GM21619 (cell line): ENCODE measurements around the gene PRICKLE3.
"Not testable (repeated sequence)": the region's sequence is repeated elsewhere in the genome, so short reads cannot be mapped to it uniquely, and the experiment has no call there.

Experiments used
- ATAC-seq: cut with Tn5 transposase; IDR thresholded peaks from one replicate; pipeline ENCODE4 v1.9.1; 2021; ENCODE audit not compliant: unreplicated experiment

Gene PRICKLE3

GRCh38 chrX:49184294-49185281 is 1.6 kb downstream of the PRICKLE3 start:
- ATAC-seq: peak; percentile 52

- ATAC-seq: no peak
Observed at GRCh38 chrX:49183701-49184281, 2.4 kb downstream of the PRICKLE3 start.

GRCh38 chrX:49179358-49179757 is 6.8 kb downstream of the PRICKLE3 start:
- ATAC-seq: no peak

DNA sequence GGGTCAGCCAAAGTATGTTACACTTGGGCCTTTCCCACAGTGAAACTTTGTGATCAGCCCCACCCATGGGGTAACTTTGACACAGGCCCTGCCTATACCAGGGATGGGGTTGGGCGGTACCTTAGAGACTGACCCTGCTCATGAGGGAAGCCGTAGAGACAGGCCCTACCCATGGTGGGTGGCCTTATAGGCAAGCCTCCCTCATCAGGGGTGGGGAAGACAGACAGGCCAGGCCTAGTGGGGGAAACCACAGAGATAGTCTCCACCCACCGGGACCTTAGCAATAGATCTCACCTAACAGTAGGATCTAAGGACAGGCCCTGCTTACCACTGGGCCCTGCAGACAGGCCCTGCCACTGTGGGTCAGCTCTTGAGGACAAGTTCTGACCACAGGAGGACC is 7.6 kb downstream of the PRICKLE3 start:
- ATAC-seq: no peak

DNA sequence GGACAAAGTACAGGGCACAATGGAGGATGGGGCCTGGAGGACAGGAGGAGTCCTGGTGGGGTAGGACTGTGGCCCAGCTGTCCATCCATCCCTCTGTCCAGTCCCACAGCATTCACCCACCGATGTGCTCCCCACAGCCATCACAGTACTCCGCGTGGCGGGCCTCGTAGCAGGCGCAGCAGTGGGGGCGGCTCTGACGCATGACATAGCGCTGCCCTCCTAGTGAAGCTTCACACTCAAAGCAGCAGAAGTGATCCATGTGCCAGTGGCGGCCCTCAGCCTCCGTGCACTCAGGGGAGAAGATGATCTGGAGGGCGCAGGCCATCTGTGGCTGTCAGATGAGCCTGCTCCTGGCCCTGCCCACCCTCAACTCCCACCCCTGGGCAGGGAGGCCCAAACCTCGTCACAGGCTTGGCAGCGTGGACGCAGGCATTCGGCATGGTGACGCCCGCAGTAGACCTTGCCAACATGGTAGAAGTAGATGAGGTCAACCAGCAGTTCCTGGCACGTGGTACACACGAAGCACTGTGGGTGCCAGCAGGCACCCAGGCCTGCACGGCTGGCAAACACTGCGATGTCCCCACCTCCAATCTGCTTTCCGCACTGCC is 8.2 kb downstream of the PRICKLE3 start:
- ATAC-seq: no peak

DNA sequence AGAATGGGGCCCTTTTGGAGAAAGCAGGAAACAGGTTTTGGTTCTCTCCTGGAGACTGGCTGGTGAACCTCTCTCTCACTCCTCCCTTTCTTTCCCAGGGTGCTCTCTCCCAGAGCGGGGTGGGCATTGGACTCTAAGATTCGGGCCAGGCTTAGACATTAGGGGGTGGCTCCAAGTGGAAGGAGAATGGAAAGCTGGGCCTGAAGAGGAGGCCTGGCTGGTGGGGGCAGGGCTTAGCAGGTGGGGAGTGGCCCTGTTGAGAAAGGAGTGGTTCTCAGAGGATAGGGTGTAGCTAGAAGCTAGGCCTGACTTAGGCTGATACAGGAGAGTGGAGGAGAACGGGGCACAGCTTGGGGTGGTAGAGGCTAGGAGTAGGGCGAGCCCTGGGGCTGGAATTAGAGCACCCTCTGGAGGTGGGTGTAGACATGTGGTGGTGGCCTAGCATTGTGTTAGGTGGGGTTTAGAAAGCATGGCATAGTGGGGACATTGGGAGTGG is 8.8 kb downstream of the PRICKLE3 start:
- no peak for ATAC-seq

GRCh38 chrX:49176421-49177326 is 9.5 kb downstream of the PRICKLE3 start:
- no peak for ATAC-seq

DNA sequence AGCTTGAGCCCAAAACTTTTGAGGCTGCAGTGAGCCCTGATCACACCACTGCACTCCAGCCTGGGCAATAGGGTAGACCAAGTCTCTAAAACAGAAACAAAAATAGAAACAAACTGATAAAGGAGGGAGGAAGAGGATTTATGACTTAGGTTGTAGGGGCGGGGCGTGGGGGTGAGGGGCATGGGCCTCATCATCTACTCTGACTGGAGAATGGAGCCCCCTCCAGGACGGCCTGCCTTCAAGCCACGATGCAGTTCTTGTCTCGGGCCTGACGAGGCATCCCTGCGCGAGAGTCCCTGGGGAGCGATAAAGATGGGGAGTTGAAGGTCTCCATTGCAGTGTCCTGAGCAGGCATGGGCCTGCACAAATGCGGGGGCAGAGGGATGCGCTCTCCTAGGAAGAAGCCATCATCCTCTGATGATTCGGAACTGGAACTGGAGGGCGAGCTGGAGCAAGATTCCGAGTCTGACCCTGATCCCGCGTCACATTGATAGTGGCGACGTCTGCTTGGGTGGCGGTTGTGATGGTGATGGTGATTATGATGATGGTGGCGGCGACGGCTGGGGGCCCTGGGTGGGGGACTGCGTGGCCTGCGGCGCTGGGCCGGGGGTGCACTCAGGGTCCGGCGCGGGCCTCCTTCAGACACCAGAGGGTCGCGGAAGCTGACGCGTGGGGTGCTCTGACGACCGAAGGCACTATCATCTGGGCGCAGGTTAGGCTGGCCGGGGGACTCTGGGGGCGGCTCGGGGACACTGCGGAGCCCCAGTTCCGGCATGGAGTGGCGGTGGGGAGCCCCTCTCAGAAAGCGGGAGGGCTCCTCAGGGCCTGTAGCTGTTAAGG is 10.5 kb downstream of the PRICKLE3 start:
- ATAC-seq: no peak

- ATAC-seq: no peak
Observed at GRCh38 chrX:49174723-49175122, 11.4 kb downstream of the PRICKLE3 start.

GRCh38 chrX:49173544-49173943 is 12.6 kb downstream of the PRICKLE3 start:
- not testable (repeated sequence) for ATAC-seq

- ATAC-seq: peak; percentile 68
Observed at GRCh38 chrX:49172280-49172780, 13.8 kb downstream of the PRICKLE3 start.

- peak; percentile 31 for ATAC-seq
Observed at GRCh38 chrX:49171752-49172279, 14.4 kb downstream of the PRICKLE3 start, which contains the start of gene PLP2. Gene PLP2 (plus strand): TSS chrX:49171898. CDS start chrX:49172001, 103 bp downstream.

- no peak for ATAC-seq
Observed at GRCh38 chrX:49167740-49168108, 18.4 kb downstream of the PRICKLE3 start.

- ATAC-seq: peak; percentile 13
Observed at GRCh38 chrX:49166914-49167739, 19.0 kb downstream of the PRICKLE3 start.

DNA sequence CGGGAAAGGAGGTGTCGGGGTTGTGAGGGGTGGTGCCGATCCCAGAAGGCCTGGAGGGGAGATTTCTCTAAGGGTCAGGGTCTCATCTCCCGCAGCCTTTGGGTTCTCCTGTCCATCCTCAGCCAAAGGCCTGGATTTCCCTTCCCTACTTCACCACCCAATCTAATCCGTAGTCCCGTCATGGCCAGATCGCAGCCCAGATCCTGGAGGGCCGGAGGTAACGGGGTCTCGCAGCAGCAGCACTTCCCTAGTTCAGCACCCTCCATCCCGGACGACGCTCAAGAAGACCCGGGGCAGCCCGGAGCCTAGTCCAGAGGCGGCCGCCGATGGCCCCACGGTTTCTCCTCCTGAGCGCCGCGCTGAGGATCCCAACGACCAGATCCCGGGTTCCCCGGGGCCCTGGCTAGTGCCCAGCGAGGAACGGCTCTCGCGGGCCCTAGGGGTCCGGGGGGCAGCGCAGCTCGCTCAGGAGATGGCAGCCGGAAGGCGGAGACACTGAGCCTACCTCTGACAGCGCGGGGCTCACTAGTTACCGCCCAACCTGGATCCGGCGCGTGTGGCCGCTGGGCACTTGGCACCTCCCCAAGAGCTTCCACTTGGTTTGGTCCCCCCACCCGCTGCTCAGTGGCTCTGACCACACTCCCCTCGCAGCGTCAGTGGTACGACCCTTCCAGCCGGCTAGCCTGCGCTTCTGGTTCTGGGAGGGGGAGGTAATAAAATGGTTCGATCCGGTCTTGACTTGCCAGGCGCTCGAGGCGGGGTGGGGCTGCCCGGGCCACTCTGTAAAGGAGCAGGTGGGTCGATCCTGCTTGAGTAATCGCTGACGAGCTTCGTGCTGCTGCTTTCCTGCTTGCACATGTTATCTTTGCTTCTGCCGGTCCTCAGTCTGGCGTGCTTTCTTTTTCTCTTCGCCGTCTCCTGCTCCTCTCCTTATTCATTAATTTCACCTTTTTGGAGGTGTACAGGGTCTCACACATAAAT is 20.0 kb downstream of the PRICKLE3 start:
- peak; percentile 40 for ATAC-seq

DNA sequence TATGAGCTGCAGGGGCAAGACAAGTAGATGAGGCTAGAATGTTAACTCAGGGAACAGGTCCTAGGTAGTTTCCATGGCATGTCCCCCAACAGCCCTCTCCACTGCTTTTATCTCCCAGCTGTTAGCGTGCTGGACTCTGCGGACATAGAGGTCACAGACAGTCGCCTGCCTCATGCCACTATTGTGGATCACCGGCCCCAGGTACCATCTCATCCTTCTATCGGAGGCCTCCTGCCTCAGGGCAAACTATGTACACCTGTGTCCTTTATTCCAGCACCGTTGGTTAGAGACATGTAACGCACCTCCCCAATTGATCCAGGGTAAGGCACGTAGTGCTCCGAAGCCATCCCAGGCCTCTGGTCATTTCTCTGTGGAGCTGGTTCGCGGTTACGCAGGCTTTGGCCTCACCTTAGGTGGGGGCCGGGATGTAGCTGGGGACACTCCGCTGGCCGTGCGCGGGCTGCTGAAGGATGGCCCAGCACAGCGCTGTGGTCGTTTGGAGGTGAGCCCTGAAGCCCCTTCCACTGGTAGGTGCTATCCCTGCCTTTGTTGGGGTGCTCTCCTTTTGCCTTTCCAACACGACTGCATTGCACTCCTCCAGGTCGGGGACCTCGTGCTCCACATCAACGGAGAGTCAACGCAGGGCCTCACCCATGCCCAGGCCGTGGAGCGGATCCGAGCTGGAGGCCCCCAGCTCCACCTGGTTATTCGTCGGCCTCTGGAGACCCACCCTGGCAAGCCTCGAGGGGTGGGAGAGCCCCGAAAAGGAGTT is 21.4 kb downstream of the PRICKLE3 start:
- ATAC-seq: no peak
